SK-MEL-5 (cell line): ENCODE data around the gene PRKG1. TPM values are rescaled to one million over a fixed set of nuclear protein-coding genes. Genes with fewer than 3 reads are reported as not detected.

ENCODE experiments used
- DNase-seq: peaks from one replicate; pipeline ENCODE4 v3.0.0-alpha.2; 2016; ENCODE audit warnings: low read depth, low spot score
- in situ Hi-C: cut with HindIII; loops from 2 replicates; pipeline ENCODE4 v1.10.0; 2016; ENCODE audit warnings: low sequenced_read_pairs, high pct_unique_total_duplicates, low pct_unique_long_range_greater_than_20kb
- total RNA-seq: library from RNA; depleted of rRNA; stranded (reverse); fragments of >200 nt; shearing (Covaris generic); gene quantifications from 2 replicates; pipeline ENCODE4 v1.2.3, GENCODE V29; 2014

PRKG1 gene
- total RNA-seq, 1 experiment from 2014 or later = 4.6 TPM

DNA sequence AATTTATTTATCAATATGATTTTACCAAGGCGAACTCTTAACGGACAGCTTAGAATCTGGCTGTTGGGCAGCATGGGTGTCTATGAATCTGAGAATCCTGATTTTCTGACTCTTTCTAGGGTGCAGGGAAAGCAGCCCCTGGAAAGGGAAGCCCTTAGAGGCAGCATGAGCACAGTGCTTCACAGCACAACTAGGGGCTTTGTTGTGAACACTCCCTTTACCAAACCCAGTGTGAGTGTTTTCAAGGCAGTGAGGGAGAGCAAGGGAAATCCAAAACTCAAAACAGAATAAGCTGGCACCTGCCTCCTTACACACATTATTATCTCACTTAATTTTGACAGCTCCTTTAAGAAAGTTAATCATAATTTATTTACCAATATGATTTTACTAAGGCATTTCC is 741.4 kb downstream of the PRKG1 start:
- in situ Hi-C loops = no loop called here
- DNase-seq = no peak

- no peak for DNase-seq
- in situ Hi-C loops = no loop called here
These were observed 746.8 kb downstream of the PRKG1 start for GRCh38 chr10:51821045-51821444.

DNA sequence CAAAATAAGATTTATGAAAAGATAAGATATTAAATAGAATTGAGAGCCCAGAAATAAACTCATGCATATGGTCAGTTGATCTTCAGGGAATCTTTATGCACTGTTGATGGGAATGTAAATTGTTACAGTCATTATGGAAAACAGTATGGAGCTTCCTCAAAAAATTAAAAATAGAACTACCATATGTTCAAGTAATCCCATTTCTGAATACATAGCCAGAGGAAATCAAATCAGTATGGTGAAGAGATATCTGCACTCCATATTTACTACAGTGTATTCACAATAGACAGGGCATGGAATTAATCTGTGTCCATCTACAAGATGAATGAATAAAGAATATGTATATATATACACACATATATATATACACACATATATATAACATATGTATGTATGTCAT is 747.5 kb downstream of the PRKG1 start:
- DNase-seq = no peak
- in situ Hi-C loops = no loop called here

DNA sequence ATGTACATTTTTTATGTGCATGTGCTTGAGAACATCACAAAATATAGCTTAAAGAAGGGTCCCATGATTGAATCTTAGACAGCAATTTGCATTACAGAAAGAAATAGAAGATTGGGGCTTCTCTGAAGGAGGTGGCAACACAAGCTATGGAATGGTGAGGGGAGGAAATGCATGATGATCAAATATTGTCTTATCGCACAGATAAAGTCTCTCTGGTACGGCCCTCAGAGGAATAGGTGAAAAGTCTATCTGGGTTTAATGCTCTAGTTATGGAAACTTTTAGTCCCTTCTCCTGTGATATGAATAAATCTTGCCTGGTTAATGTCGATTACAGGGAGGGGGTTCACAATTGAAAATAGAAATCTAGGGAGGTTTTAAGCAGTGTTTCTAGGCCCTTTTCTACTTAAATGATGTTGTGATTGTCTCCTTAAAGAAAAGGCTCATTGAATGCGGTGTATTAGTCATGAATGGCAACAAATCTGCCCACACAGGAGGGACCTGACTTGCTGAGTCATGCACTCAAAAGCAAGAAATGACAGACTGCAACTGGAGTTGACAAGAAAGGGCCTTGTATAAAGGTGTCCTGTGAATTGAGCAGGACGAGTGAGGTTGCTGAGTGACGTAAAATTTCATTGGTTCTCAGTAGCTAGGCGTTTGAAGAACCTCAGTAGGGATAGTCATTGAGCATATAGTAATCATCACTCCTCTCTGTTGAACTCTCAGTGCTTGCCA is 758.5 kb downstream of the PRKG1 start:
- in situ Hi-C loops = no loop called here
- DNase-seq = peak; percentile 98

GRCh38 chr10:51834548-51834947 is 760.3 kb downstream of the PRKG1 start:
- in situ Hi-C loops = no loop called here
- no peak for DNase-seq

- DNase-seq = peak; percentile 8
- in situ Hi-C loops = no loop called here
These were observed 764.2 kb downstream of the PRKG1 start for GRCh38 chr10:51838471-51838870.

DNA sequence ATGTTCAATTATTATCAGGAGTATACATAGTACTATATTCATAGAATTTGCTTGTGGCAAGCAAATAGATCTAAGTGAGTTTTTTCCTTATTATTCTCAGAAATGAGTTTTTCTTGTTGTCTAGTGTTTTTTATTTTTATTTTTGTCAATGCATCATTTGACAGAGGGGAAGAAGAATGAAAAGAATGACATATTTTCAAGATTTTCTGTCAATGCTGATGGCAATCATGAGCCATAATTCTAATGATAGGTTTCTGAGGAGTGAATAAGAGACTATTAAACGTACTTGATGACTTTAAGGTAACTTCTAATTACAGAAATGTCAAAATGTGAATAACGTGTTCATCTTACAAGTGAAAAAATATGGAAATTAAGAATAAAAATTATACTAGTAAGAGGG is 769.7 kb downstream of the PRKG1 start:
- no peak for DNase-seq
- in situ Hi-C loops = no loop called here

DNA sequence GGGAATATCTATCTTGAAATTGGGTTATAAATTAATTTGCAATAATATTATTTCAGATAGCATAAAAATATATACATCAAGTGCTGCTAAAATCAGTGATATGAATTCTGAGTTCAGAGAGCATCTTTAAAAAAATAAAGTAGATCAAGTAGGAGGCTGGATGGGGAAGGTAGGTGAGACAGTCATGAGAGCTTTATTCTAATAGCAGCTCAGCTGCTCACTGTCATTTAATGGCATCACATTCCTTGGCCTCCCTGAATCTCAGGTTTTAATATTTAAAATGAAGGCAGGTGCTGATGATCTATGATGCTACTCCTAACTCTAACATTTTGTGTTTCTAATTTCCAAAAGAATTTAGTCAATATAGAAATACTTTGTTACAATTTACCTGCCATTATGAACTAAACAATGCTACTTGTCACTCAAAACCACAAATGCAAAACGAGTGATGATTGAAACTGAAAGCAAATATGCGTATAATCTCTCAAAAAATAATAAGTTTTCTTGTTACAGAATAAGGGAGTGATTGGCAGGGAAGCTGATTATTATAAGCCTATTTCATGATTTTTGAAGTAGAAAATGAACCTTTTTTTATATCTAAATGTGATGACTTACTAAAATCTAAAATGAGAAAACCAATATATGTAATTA is 772.7 kb downstream of the PRKG1 start:
- DNase-seq = no peak
- in situ Hi-C loops = no loop called here

DNA sequence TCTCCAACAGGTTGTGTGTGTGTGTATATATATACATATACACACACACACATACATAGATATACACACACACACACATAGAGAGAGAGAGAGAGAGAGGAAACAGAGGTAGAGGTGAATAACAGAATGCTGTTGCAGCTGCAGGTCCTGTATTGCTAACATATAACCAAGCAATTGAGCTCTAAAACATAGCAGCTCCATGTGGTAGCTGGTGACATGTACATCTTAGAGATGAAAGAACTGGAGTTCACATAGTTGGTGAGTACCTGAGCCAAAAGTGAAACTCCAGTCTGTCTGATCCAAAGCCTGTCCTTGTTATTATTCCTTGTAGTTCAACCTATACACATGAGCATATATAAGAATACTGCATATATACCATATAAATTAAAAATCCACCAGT is 778.0 kb downstream of the PRKG1 start:
- in situ Hi-C loops = no loop called here
- no peak for DNase-seq

- no peak for DNase-seq
- in situ Hi-C loops = no loop called here
These were observed 783.0 kb downstream of the PRKG1 start for GRCh38 chr10:51857305-51857704.

GRCh38 chr10:51860257-51860656 is 786.0 kb downstream of the PRKG1 start:
- DNase-seq = peak; percentile 11

GRCh38 chr10:51861051-51861450 is 786.8 kb downstream of the PRKG1 start:
- in situ Hi-C loops = no loop called here

More at GRCh38 chr10:51860257-51860656, 786.0 kb downstream of the PRKG1 start:
- in situ Hi-C loops = no loop called here

DNA sequence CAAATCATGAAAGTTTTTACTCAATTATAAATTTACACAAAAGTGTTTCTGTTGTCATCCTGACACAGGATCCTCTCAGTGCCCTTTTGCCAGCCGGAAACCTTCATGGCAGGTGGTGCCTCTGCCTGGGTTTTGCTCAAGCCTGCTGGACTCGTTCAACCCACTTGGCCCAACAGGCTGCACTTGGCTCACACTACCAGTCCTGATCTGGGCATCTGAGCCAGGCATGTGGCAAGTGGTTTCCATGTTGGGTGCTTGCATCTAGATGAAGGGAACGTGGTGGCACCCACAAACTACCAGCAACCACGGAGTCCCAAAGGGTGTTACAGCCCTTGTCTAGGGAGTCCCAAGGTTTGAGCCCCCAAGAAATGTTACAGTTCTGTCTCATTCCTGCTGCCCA is 787.4 kb downstream of the PRKG1 start:
- in situ Hi-C loops = no loop called here

More at GRCh38 chr10:51861051-51861450, 786.8 kb downstream of the PRKG1 start:
- no peak for DNase-seq

DNA sequence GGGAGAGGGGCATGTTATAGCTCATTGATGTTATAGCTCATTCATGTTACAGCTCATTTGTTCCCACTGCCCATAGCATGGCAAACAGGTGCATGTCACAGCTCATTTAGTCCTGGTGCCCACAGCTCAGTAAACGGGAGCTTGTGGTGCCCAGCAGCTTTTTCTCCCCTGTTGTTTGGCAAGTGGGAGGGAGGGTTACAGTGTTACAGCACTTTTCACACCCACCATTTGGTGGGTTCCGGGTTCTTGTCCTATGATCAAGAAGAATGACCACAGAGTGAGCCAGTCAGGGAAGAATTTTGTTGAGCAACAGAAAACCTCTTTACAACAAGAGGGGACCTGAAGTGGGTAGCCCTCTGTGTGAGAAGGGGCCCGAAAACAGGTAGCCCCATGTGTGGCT is 787.9 kb downstream of the PRKG1 start:
- in situ Hi-C loops = no loop called here
- no peak for DNase-seq

More for the DNA sequence above, 787.4 kb downstream of the PRKG1 start:
- DNase-seq = no peak

- DNase-seq = no peak
- in situ Hi-C loops = no loop called here
These were observed 793.7 kb downstream of the PRKG1 start for GRCh38 chr10:51867956-51868355.

DNA sequence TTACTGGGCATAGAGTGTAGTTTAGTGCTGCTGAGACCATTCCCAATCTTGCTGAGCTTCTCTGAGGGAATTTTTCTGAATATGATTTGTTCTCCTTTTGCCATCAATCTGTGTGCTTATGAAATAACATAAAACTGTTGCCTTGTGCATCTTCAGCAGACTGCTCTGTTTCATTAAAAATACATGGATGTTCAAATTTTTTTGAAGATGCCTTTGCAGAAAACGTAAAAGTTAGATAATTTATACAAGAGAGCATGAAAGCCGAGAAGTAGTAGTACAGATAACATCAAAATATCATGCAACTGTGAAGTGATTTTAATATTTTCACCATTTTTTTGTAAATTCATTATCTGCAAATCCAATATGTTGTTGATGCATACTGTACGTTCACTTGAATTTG is 799.8 kb downstream of the PRKG1 start:
- in situ Hi-C loops = no loop called here
- no peak for DNase-seq

- in situ Hi-C loops = no loop called here
- no peak for DNase-seq
These were observed 801.3 kb downstream of the PRKG1 start for GRCh38 chr10:51875610-51876009.

DNA sequence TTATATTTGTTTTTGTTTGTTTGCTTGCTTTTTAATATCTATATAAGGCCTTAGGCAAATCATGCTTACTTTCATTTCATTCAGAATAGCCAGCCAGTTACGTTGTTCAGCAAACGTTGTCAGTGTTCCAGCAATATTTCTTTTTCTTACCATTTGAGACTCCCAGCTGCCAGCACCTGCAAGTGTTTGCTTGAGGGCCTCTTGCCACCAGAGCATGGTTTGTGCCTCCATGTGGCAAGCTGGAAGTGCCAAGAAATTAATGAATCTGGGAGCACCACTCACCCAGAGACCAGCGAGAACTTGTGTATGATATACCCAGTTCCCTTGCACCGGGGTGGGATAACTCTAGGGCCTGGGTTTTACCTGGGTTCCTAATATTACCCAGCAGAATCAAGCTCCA is 802.2 kb downstream of the PRKG1 start:
- no peak for DNase-seq
- in situ Hi-C loops = no loop called here

DNA sequence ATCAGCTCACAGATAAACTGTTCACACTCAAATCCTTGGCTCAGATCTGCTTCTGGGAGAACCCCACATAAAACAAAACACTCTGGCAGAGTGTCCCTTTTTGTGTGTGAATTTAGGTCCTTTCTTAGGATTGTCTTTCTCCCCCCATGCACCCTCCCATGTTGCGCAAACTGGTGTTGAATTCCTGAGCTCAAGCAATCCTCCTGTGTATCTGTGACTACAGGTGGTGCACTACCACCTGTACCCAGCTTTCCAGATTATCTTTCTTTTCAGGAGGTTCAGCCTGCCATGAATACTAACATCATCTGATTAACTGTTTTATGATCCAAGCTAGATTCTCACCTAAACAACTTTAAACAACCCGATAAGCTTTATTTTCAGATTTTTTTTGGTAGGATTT is 802.7 kb downstream of the PRKG1 start:
- in situ Hi-C loops = no loop called here

More for the DNA sequence above, 802.7 kb downstream of the PRKG1 start:
- no peak for DNase-seq
